Smooth muscle cell (in vitro differentiated cells): ENCODE results near the gene NPDC1. TPM values are rescaled to one million over a fixed set of nuclear protein-coding genes. Genes with fewer than 3 reads are reported as not detected.

Source experiments
- DNase-seq: peaks from one replicate; lab custom pipeline; 2025; ENCODE audit not compliant: unreplicated experiment; lab: John Stamatoyannopoulos, UW
- H2AFZ ChIP-seq: fragments of 200-600 bp; sonication (generic); 2 replicates; pipeline ENCODE4 v1.6.0; 2016; ENCODE audit warnings: antibody characterized with exemption, low read depth, mild to moderate bottlenecking
- H3F3A ChIP-seq: fragments of 200-600 bp; sonication (generic); 2 replicates; pipeline ENCODE4 v1.6.0; 2017; ENCODE audit warnings: antibody characterized with exemption, low read depth
- H3K27ac ChIP-seq: fragments of 200-600 bp; sonication (generic); 2 replicates; pipeline ENCODE4 v1.5.1; 2016; ENCODE audit warnings: low read depth, mild to moderate bottlenecking
- H3K27me3 ChIP-seq: fragments of 200-600 bp; sonication (generic); 2 replicates; pipeline ENCODE4 v1.6.1; 2016; ENCODE audit warnings: low read depth, mild to moderate bottlenecking
- H3K36me3 ChIP-seq: fragments of 200-600 bp; sonication (generic); 2 replicates; pipeline ENCODE4 v1.5.1; 2016; ENCODE audit warnings: low read depth
- H3K4me1 ChIP-seq: fragments of 200-600 bp; sonication (generic); 2 replicates; pipeline ENCODE4 v1.5.1; 2016; ENCODE audit warnings: low read depth
- H3K4me2 ChIP-seq: fragments of 200-600 bp; sonication (generic); 2 replicates; pipeline ENCODE4 v1.6.0; 2016; ENCODE audit warnings: mild to moderate bottlenecking
- H3K4me3 ChIP-seq: fragments of 200-600 bp; sonication (generic); 2 replicates; pipeline ENCODE4 v1.5.1; 2016; ENCODE audit warnings: mild to moderate bottlenecking
- H3K79me2 ChIP-seq: fragments of 200-600 bp; sonication (generic); 2 replicates; pipeline ENCODE4 v1.6.0; 2016; ENCODE audit warnings: low read depth, mild to moderate bottlenecking
- H3K9ac ChIP-seq: fragments of 200-600 bp; sonication (generic); 2 replicates; pipeline ENCODE4 v1.6.0; 2016; ENCODE audit warnings: low read depth
- H3K9me3 ChIP-seq: fragments of 200-600 bp; sonication (generic); replicated peaks from 2 replicates; pipeline ENCODE4 v1.5.1; 2016; ENCODE audit warnings: low read depth
- H4K20me1 ChIP-seq: fragments of 200-600 bp; sonication (generic); 2 replicates; pipeline ENCODE4 v1.6.0; 2016; ENCODE audit warnings: low read depth
- CTCF ChIP-seq: fragments of 200-600 bp; sonication (generic); IDR thresholded peaks from 2 replicates; pipeline ENCODE4 v1.5.1; 2017; ENCODE audit warnings: borderline replicate concordance, mild to moderate bottlenecking, antibody characterized with exemption; ENCODE audit not compliant: insufficient read depth, poor library complexity, severe bottlenecking
- WGBS: methylation state at CpG from one replicate; pipeline ENCODE4 v1.1.7; 2016; ENCODE audit warnings: low lambda C conversion rate; 5-methylcytosine and 5-hydroxymethylcytosine counted together
- polyA plus RNA-seq: library from polyadenylated mRNA; unstranded; fragments of >200 nt; fragmentation: Nextera tagmentation; extraction: Ambion mirVana; gene quantifications from 2 replicates; pipeline ENCODE4 v1.2.1, GENCODE V29; 2016
- total RNA-seq: library from RNA; depleted of rRNA; stranded (reverse); fragments of >200 nt; gene quantifications from 2 replicates; pipeline ENCODE4 v1.2.3, GENCODE V29; 2014

NPDC1 gene
- total and polyA plus RNA-seq, 2 experiments from 2014 or later: 9.9 to 19.3 TPM

GRCh38 chr9:137052998-137053943, 7.3 kb upstream of the NPDC1 start:
- Histone ChIP-seq H2AFZ (no peak overlapping the region), H4K20me1 (no peaks in the 10 kb centered on the region), H3F3A (no peaks in the 10 kb centered on the region), H3K9me3 (no peaks in the 10 kb centered on the region), H3K79me2 (no peaks in the 10 kb centered on the region), H3K27ac (no peak overlapping the region), H3K4me1 (peaks cover 9% of the 10 kb centered on the region), H3K27me3 (peaks cover 62% of the 10 kb centered on the region), H3K9ac (no peak overlapping the region), H3K4me2 (peak overlapping the region; percentile 83), H3K4me3 (peak overlapping the region; percentile 40), H3K36me3 (no peaks in the 10 kb centered on the region)
- 27% methylated on average over 47 of the region's 71 CpGs for WGBS
- DNase-seq: no peak
- TF ChIP-seq CTCF: no peak

- Histone ChIP-seq H3F3A (no peaks in the 10 kb centered on the region), H4K20me1 (no peaks in the 10 kb centered on the region), H3K4me1 (peaks cover 9% of the 10 kb centered on the region), H3K9ac (no peak overlapping the region), H2AFZ (no peak overlapping the region), H3K27ac (no peak overlapping the region), H3K79me2 (no peaks in the 10 kb centered on the region), H3K27me3 (peaks cover 72% of the 10 kb centered on the region), H3K9me3 (no peaks in the 10 kb centered on the region), H3K36me3 (no peaks in the 10 kb centered on the region), H3K4me2 (no peak overlapping the region), H3K4me3 (no peak overlapping the region)
- TF ChIP-seq CTCF: no peak
- 88% methylated on average over 7 of the region's 8 CpGs for WGBS
- DNase-seq: no peak
Observed at GRCh38 chr9:137052293-137052692, 6.3 kb upstream of the NPDC1 start.

- 94% methylated on average over 17 of the region's 17 CpGs for WGBS
Observed at GRCh38 chr9:137051145-137051724, 5.3 kb upstream of the NPDC1 start.

More at GRCh38 chr9:137051145-137051724, 5.3 kb upstream of the NPDC1 start:
- no peaks in the 10 kb centered on the region for H3K79me2 ChIP-seq
- H3K27ac ChIP-seq: no peak overlapping the region
- H3F3A ChIP-seq: no peaks in the 10 kb centered on the region
- H4K20me1 ChIP-seq: no peaks in the 10 kb centered on the region
- DNase-seq: no peak
- no peak overlapping the region for H2AFZ ChIP-seq
- H3K4me3 ChIP-seq: no peak overlapping the region
- H3K9ac ChIP-seq: no peak overlapping the region
- no peaks in the 10 kb centered on the region for H3K36me3 ChIP-seq
- H3K4me2 ChIP-seq: no peak overlapping the region
- H3K9me3 ChIP-seq: no peaks in the 10 kb centered on the region
- H3K27me3 ChIP-seq: peaks cover 78% of the 10 kb centered on the region
- no peak for TF ChIP-seq CTCF
- H3K4me1 ChIP-seq: peaks cover 11% of the 10 kb centered on the region
